GM10266 (cell line): Measurements from ENCODE around the gene HSD3B7.
A peak's percentile ranks its signal among the peaks of the same experiment; 100 is the strongest.
"Not testable (repeated sequence)": the region's sequence is repeated elsewhere in the genome, so short reads cannot be mapped to it uniquely, and the experiment has no call there.

ENCODE experiments used
- DNase-seq: peaks from one replicate; pipeline ENCODE4 v3.0.0; 2012; ENCODE audit errors: extremely low spot score
- CTCF ChIP-seq: IDR thresholded peaks from 2 replicates; pipeline ENCODE4 v1.5.1; 2012; ENCODE audit warnings: mild to moderate bottlenecking, low read depth; ENCODE audit not compliant: control insufficient read depth, insufficient read depth; ENCODE audit errors: missing control alignments

HSD3B7 gene

GRCh38 chr16:30984669-30985400 lies at the start of gene HSD3B7:
TSS of gene HSD3B7 (plus strand) at chr16:30985207. CDS start at chr16:30985659, 452 bp downstream.
- peak; percentile 93 for DNase-seq
- TF ChIP-seq CTCF = peak; percentile 93

GRCh38 chr16:30937692-30938091 lies 47.3 kb upstream of the HSD3B7 start:
- no peak for TF ChIP-seq CTCF
- no peak for DNase-seq

GRCh38 chr16:30939571-30939970 lies 45.4 kb upstream of the HSD3B7 start:
- DNase-seq = not testable (repeated sequence)

- DNase-seq = peak; percentile 92
- peak; percentile 93 for TF ChIP-seq CTCF
Measured at GRCh38 chr16:30941600-30942425, 43.2 kb upstream of the HSD3B7 start.

GRCh38 chr16:30942426-30942806 lies 42.6 kb upstream of the HSD3B7 start:
- TF ChIP-seq CTCF = no peak
- DNase-seq = no peak

GRCh38 chr16:30944352-30944751 lies 40.7 kb upstream of the HSD3B7 start:
- TF ChIP-seq CTCF = no peak
- DNase-seq = no peak

GRCh38 chr16:30946671-30947540 lies 38.1 kb upstream of the HSD3B7 start:
- TF ChIP-seq CTCF = no peak
- no peak for DNase-seq
